ENCODE measurements around the gene OR1J1.

OR1J1 gene

GRCh38 chr9:122518841-122519240 is 41.1 kb upstream of the OR1J1 start, which contains the start of gene OR1J4:
OR1J4 (plus strand) TSS chr9:122519141; CDS start chr9:122519141, 0 bp downstream.
- H2BK120ac ChIP-seq (ENCODE audit: low read depth, low read length) = no peak within 1 kb of the TSS
- H2BK12ac ChIP-seq (ENCODE audit: low read length in 2 of 2) = no peak within 1 kb of the TSS
- DNase-seq = no peak
- H3K36me3 ChIP-seq (ENCODE audit: control insufficient read depth in 1 of 2, insufficient read depth in 2 of 2, low read depth in 1 of 2, low read length in 2 of 2) = peaks cover 0 to 10% of the 10 kb centered on the region in 2 experiments
- no peak within 1 kb of the TSS for H3K9ac ChIP-seq (ENCODE audit: low read length)
- no peak within 1 kb of the TSS for H2BK15ac ChIP-seq (ENCODE audit: low read depth, poor library complexity, severe bottlenecking)
- H2AK5ac ChIP-seq (ENCODE audit: low read length, severe bottlenecking) = no peak within 1 kb of the TSS
- H2BK5ac ChIP-seq (ENCODE audit: low read depth, low read length, poor library complexity, severe bottlenecking) = no peak within 1 kb of the TSS
- H3K14ac ChIP-seq (ENCODE audit: low read length in 2 of 2) = no peak within 1 kb of the TSS
- H3K23ac ChIP-seq (ENCODE audit: low read length in 2 of 2) = no peak within 1 kb of the TSS
- H3K9me3 ChIP-seq (ENCODE audit: control insufficient read depth, low read length) = no peaks in the 10 kb centered on the region
- WGBS = 78% methylated on average over 3 of the region's 4 CpGs
- no peak within 1 kb of the TSS for H2AFZ ChIP-seq (ENCODE audit: low read depth, low read length)
- H3K27ac ChIP-seq (ENCODE audit: low read length, poor library complexity, severe bottlenecking) = no peak within 1 kb of the TSS
- no peak within 1 kb of the TSS for H3K4me3 ChIP-seq (ENCODE audit: insufficient read depth in 1 of 2, low read depth in 1 of 2, low read length in 2 of 2)
- no peaks in the 10 kb centered on the region for H3K79me1 ChIP-seq (replicated peaks; ENCODE audit: low read length, poor library complexity, severe bottlenecking)
- no peak within 1 kb of the TSS for H3K4me2 ChIP-seq (ENCODE audit: low read length, poor library complexity, severe bottlenecking)
- no peak within 1 kb of the TSS for H4K91ac ChIP-seq (ENCODE audit: low read length)
- no peak within 1 kb of the TSS for H3K4ac ChIP-seq (ENCODE audit: low read depth in 1 of 2, low read length in 2 of 2)
- H4K8ac ChIP-seq (ENCODE audit: low read length) = no peak within 1 kb of the TSS
- no peaks in the 10 kb centered on the region for H3K4me1 ChIP-seq (ENCODE audit: control insufficient read depth, insufficient read depth, low read depth, low read length)
- H3K18ac ChIP-seq (ENCODE audit: low read depth in 1 of 2, low read length in 2 of 2) = no peak within 1 kb of the TSS
- H3K27me3 ChIP-seq (ENCODE audit: control insufficient read depth in 1 of 2, insufficient read depth in 1 of 2, low read length in 2 of 2) = peaks cover 0 to 22% of the 10 kb centered on the region in 2 experiments

- H2AK5ac ChIP-seq (ENCODE audit: low read length, severe bottlenecking) = no peak overlapping the region
- no peak overlapping the region for H3K27ac ChIP-seq (ENCODE audit: low read length, poor library complexity, severe bottlenecking)
- H3K4me1 ChIP-seq (ENCODE audit: control insufficient read depth, insufficient read depth, low read depth, low read length) = no peaks in the 10 kb centered on the region
- H3K9ac ChIP-seq (ENCODE audit: low read length) = no peak overlapping the region
- no peak overlapping the region for H4K8ac ChIP-seq (ENCODE audit: low read length)
- no peak overlapping the region for H3K14ac ChIP-seq (ENCODE audit: low read length in 2 of 2)
- no peaks in the 10 kb centered on the region for H3K9me3 ChIP-seq (ENCODE audit: control insufficient read depth, low read length)
- no peak for DNase-seq
- no peak overlapping the region for H2AFZ ChIP-seq (ENCODE audit: low read depth, low read length)
- no peak overlapping the region for H2BK12ac ChIP-seq (ENCODE audit: low read length in 2 of 2)
- no peak overlapping the region for H3K23ac ChIP-seq (ENCODE audit: low read length in 2 of 2)
- H3K4me2 ChIP-seq (ENCODE audit: low read length, poor library complexity, severe bottlenecking) = no peak overlapping the region
- H3K4me3 ChIP-seq (ENCODE audit: insufficient read depth in 1 of 2, low read depth in 1 of 2, low read length in 2 of 2) = no peak overlapping the region
- no peaks in the 10 kb centered on the region for H3K79me1 ChIP-seq (replicated peaks; ENCODE audit: low read length, poor library complexity, severe bottlenecking)
- 51% methylated on average over 2 of the region's 2 CpGs for WGBS
- H4K91ac ChIP-seq (ENCODE audit: low read length) = no peak overlapping the region
- peaks cover 0 to 10% of the 10 kb centered on the region in 2 experiments for H3K36me3 ChIP-seq (ENCODE audit: control insufficient read depth in 1 of 2, insufficient read depth in 2 of 2, low read depth in 1 of 2, low read length in 2 of 2)
- H3K4ac ChIP-seq (ENCODE audit: low read depth in 1 of 2, low read length in 2 of 2) = no peak overlapping the region
- H2BK5ac ChIP-seq (ENCODE audit: low read depth, low read length, poor library complexity, severe bottlenecking) = no peak overlapping the region
- peaks cover 0 to 22% of the 10 kb centered on the region in 2 experiments for H3K27me3 ChIP-seq (ENCODE audit: control insufficient read depth in 1 of 2, insufficient read depth in 1 of 2, low read length in 2 of 2)
- H2BK120ac ChIP-seq (ENCODE audit: low read depth, low read length) = no peak overlapping the region
- H3K18ac ChIP-seq (ENCODE audit: low read depth in 1 of 2, low read length in 2 of 2) = no peak overlapping the region
- no peak overlapping the region for H2BK15ac ChIP-seq (ENCODE audit: low read depth, poor library complexity, severe bottlenecking)
Observed at GRCh38 chr9:122518226-122518625, 40.5 kb upstream of the OR1J1 start.

- WGBS = 54% methylated on average over 6 of the region's 6 CpGs
- H2AK5ac ChIP-seq (ENCODE audit: low read length, severe bottlenecking) = no peak within 1 kb of the TSS
Observed at GRCh38 chr9:122510502-122510901, 32.8 kb upstream of the OR1J1 start, which contains the start of gene OR1J2. OR1J2 (plus strand) TSS chr9:122510802; CDS start chr9:122510802, 0 bp downstream.

GRCh38 chr9:122506964-122507363 is 29.2 kb upstream of the OR1J1 start:
- H2BK5ac ChIP-seq (ENCODE audit: low read depth, low read length, poor library complexity, severe bottlenecking) = no peak overlapping the region
- H3K18ac ChIP-seq (ENCODE audit: low read depth in 1 of 2, low read length in 2 of 2) = no peak overlapping the region
- H3K4ac ChIP-seq (ENCODE audit: low read depth in 1 of 2, low read length in 2 of 2) = no peak overlapping the region
- H4K8ac ChIP-seq (ENCODE audit: low read length) = no peak overlapping the region
- H4K91ac ChIP-seq (ENCODE audit: low read length) = no peak overlapping the region
- H3K4me2 ChIP-seq (ENCODE audit: low read length, poor library complexity, severe bottlenecking) = no peak overlapping the region
- H3K9ac ChIP-seq (ENCODE audit: low read length) = no peak overlapping the region
- no peak overlapping the region for H2BK120ac ChIP-seq (ENCODE audit: low read depth, low read length)
- H3K27ac ChIP-seq (ENCODE audit: low read length, poor library complexity, severe bottlenecking) = no peak overlapping the region
- H2BK12ac ChIP-seq (ENCODE audit: low read length in 2 of 2) = no peak overlapping the region
- DNase-seq = no peak
- peaks cover 0 to 31% of the 10 kb centered on the region in 2 experiments for H3K27me3 ChIP-seq (ENCODE audit: control insufficient read depth in 1 of 2, insufficient read depth in 1 of 2, low read length in 2 of 2)
- no peak overlapping the region for H2BK15ac ChIP-seq (ENCODE audit: low read depth, poor library complexity, severe bottlenecking)
- H3K4me1 ChIP-seq (ENCODE audit: control insufficient read depth, insufficient read depth, low read depth, low read length) = no peaks in the 10 kb centered on the region
- H3K36me3 ChIP-seq (ENCODE audit: control insufficient read depth in 1 of 2, insufficient read depth in 2 of 2, low read depth in 1 of 2, low read length in 2 of 2) = no peaks in the 10 kb centered on the region
- H3K9me3 ChIP-seq (ENCODE audit: control insufficient read depth, low read length) = no peaks in the 10 kb centered on the region
- H3K4me3 ChIP-seq (ENCODE audit: insufficient read depth in 1 of 2, low read depth in 1 of 2, low read length in 2 of 2) = no peak overlapping the region
- H3K23ac ChIP-seq (ENCODE audit: low read length in 2 of 2) = no peak overlapping the region
- H2AK5ac ChIP-seq (ENCODE audit: low read length, severe bottlenecking) = no peak overlapping the region
- no peaks in the 10 kb centered on the region for H3K79me1 ChIP-seq (replicated peaks; ENCODE audit: low read length, poor library complexity, severe bottlenecking)
- WGBS = 50% methylated on average over 2 of the region's 2 CpGs
- H3K14ac ChIP-seq (ENCODE audit: low read length in 2 of 2) = no peak overlapping the region
- no peak overlapping the region for H2AFZ ChIP-seq (ENCODE audit: low read depth, low read length)

More at GRCh38 chr9:122510502-122510901, 32.8 kb upstream of the OR1J1 start, which contains the start of gene OR1J2:
- no peak for DNase-seq
- Histone ChIP-seq H2AFZ (ENCODE audit: low read depth, low read length) (no peak within 1 kb of the TSS), H4K91ac (ENCODE audit: low read length) (no peak within 1 kb of the TSS), H2BK15ac (ENCODE audit: low read depth, poor library complexity, severe bottlenecking) (no peak within 1 kb of the TSS), H2BK5ac (ENCODE audit: low read depth, low read length, poor library complexity, severe bottlenecking) (no peak within 1 kb of the TSS), H3K14ac (ENCODE audit: low read length in 2 of 2) (no peak within 1 kb of the TSS), H2BK120ac (ENCODE audit: low read depth, low read length) (no peak within 1 kb of the TSS), H3K9ac (ENCODE audit: low read length) (no peak within 1 kb of the TSS), H3K4ac (ENCODE audit: low read depth in 1 of 2, low read length in 2 of 2) (no peak within 1 kb of the TSS), H3K23ac (ENCODE audit: low read length in 2 of 2) (no peak within 1 kb of the TSS), H3K18ac (ENCODE audit: low read depth in 1 of 2, low read length in 2 of 2) (no peak within 1 kb of the TSS), H3K9me3 (ENCODE audit: control insufficient read depth, low read length) (no peaks in the 10 kb centered on the region), H2BK12ac (ENCODE audit: low read length in 2 of 2) (no peak within 1 kb of the TSS), H4K8ac (ENCODE audit: low read length) (no peak within 1 kb of the TSS), H3K4me1 (ENCODE audit: control insufficient read depth, insufficient read depth, low read depth, low read length) (no peaks in the 10 kb centered on the region), H3K4me2 (ENCODE audit: low read length, poor library complexity, severe bottlenecking) (no peak within 1 kb of the TSS), H3K27ac (ENCODE audit: low read length, poor library complexity, severe bottlenecking) (no peak within 1 kb of the TSS), H3K4me3 (ENCODE audit: insufficient read depth in 1 of 2, low read depth in 1 of 2, low read length in 2 of 2) (no peak within 1 kb of the TSS), H3K27me3 (ENCODE audit: control insufficient read depth in 1 of 2, insufficient read depth in 1 of 2, low read length in 2 of 2) (peaks cover 0 to 27% of the 10 kb centered on the region in 2 experiments), H3K36me3 (ENCODE audit: control insufficient read depth in 1 of 2, insufficient read depth in 2 of 2, low read depth in 1 of 2, low read length in 2 of 2) (no peaks in the 10 kb centered on the region), H3K79me1 (replicated peaks; ENCODE audit: low read length, poor library complexity, severe bottlenecking) (no peaks in the 10 kb centered on the region)

Data from mesenchymal stem cell (in vitro differentiated cells and primary cell).